ENCODE results near the gene BCAM.

DNA sequence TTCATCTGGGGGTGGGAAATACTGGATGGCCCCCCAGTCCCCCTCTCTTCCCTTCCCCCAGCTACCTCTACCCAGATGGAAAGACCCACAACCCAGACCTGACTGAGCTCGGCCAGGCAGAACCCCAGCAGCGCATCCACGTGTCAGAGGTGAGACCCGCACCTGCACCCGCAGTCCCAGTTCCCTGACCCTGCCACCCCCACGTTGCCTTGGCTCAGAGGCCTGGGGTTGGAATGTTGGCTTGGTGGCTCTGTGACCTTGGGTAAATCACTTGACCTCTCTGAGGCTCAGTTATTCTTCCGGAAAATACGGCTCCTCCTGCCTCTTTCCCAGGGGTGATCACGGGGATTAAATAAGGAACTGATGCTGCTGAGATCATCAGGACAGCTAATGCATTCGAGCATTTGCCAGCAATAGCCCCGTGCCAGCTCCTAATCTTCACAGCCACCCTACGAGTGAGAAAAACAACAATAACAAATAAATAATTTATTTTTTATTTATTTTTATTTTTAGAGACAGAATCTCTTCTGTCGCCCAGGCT lies 18.9 kb upstream of the BCAM start:
- TF ChIP-seq, protein P1, sequence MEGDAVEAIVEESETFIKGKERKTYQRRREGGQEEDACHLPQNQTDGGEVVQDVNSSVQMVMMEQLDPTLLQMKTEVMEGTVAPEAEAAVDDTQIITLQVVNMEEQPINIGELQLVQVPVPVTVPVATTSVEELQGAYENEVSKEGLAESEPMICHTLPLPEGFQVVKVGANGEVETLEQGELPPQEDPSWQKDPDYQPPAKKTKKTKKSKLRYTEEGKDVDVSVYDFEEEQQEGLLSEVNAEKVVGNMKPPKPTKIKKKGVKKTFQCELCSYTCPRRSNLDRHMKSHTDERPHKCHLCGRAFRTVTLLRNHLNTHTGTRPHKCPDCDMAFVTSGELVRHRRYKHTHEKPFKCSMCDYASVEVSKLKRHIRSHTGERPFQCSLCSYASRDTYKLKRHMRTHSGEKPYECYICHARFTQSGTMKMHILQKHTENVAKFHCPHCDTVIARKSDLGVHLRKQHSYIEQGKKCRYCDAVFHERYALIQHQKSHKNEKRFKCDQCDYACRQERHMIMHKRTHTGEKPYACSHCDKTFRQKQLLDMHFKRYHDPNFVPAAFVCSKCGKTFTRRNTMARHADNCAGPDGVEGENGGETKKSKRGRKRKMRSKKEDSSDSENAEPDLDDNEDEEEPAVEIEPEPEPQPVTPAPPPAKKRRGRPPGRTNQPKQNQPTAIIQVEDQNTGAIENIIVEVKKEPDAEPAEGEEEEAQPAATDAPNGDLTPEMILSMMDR (IDR thresholded peaks at IDR 0.05; ENCODE audit: low read depth, low read length, poor library complexity, severe bottlenecking), result no peak
- TF ChIP-seq EZH2phosphoT487 (IDR thresholded peaks at IDR 0.05; ENCODE audit: borderline replicate concordance, low read length), result no peak
